OCI-LY3 (cell line): ENCODE data around the gene CCDC9B.

Source experiments
- H2AFZ ChIP-seq: fragments of 200-600, 300-600 bp; shearing (Covaris generic); 2 replicates; pipeline ENCODE4 v1.6.0; 2014; ENCODE audit warnings: antibody characterized with exemption, low read depth, low read length
- H3K27ac ChIP-seq: fragments of 200-600, 300-600 bp; sonication (generic); 2 replicates; pipeline ENCODE4 v1.5.1; 2014; ENCODE audit warnings: mild to moderate bottlenecking, low read length, moderate library complexity, mixed read lengths
- H3K27me3 ChIP-seq: fragments of 200-600, 300-600 bp; sonication (generic); 2 replicates; pipeline ENCODE4 v1.6.1; 2014; ENCODE audit warnings: low read depth, low read length, mixed read lengths
- H3K36me3 ChIP-seq: fragments of 200-600, 300-600 bp; sonication (generic); replicated peaks from 2 replicates; pipeline ENCODE3; 2014; ENCODE audit warnings: low read depth, low read length, mixed read lengths
- H3K4me1 ChIP-seq: fragments of 300-600, 200-600 bp; sonication (generic); 2 replicates; pipeline ENCODE4 v1.6.1; 2014; ENCODE audit warnings: low read length, mixed read lengths
- H3K4me2 ChIP-seq: fragments of 200-600, 300-600 bp; sonication (generic); 2 replicates; pipeline ENCODE4 v1.6.1; 2014; ENCODE audit warnings: low read length, mixed read lengths
- H3K4me3 ChIP-seq: fragments of 300-600, 200-600 bp; sonication (generic); 2 replicates; pipeline ENCODE4 v1.5.1; 2014; ENCODE audit warnings: antibody characterized with exemption, mild to moderate bottlenecking, low read length, moderate library complexity
- H3K79me2 ChIP-seq: fragments of 300-600, 200-600 bp; shearing (Covaris generic); 2 replicates; pipeline ENCODE4 v1.6.1; 2014; ENCODE audit warnings: mild to moderate bottlenecking, low read length, mixed read lengths
- H3K9ac ChIP-seq: fragments of 300-600, 200-600 bp; shearing (Covaris generic); 2 replicates; pipeline ENCODE4 v1.6.0; 2014; ENCODE audit warnings: mild to moderate bottlenecking, low read length, moderate library complexity
- H3K9me3 ChIP-seq: fragments of 200-600, 300-600 bp; shearing (Covaris generic); 2 replicates; pipeline ENCODE4 v1.6.1; 2014; ENCODE audit warnings: low read length, mixed read lengths; ENCODE audit not compliant: insufficient read depth
- H4K20me1 ChIP-seq: fragments of 200-600, 300-600 bp; sonication (generic); 2 replicates; pipeline ENCODE4 v1.6.1; 2016; ENCODE audit warnings: low read length, mixed read lengths; ENCODE audit not compliant: insufficient read depth
- CTCF ChIP-seq: fragments of 200-600, 300-600 bp; sonication (generic); IDR thresholded peaks from 2 replicates; pipeline ENCODE4 v1.5.1; 2014; ENCODE audit warnings: antibody characterized with exemption, low read length, low read depth
- EZH2phosphoT487 ChIP-seq: fragments of 200-600 bp; shearing (Covaris generic); IDR thresholded peaks from 2 replicates; pipeline ENCODE4 v1.6.1; 2018; ENCODE audit warnings: antibody characterized with exemption, mixed run types, low read depth

The CCDC9B gene

DNA sequence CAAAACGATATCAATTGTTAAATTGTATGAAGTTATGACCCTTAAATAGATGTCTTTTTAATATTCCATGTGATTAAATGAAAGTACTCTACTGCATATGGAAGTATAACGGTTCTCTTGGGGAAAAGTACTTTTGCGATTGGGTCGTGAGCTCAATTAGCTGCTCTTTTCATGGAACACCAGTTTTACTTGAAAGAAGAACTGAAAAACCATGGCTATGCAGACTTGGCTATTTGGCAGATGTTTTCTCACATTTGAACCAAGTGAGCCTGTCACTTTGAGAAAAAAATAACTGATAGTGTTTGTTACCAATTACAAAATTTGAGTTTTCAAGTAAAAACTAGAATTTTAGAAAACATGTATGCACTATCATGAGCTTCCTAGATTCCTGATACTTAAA is 23.2 kb downstream of the CCDC9B start:
- H3K79me2 ChIP-seq = no peaks in the 10 kb centered on the region
- peaks cover 22% of the 10 kb centered on the region for H3K27me3 ChIP-seq
- peak overlapping the region; percentile 50 for H3K4me3 ChIP-seq
- TF ChIP-seq CTCF = no peak
- H3K9me3 ChIP-seq = no peaks in the 10 kb centered on the region
- peak overlapping the region; percentile 32 for H3K27ac ChIP-seq
- 0 out of 2 replicates have a peak overlapping the region, but pooled peaks have one; percentile 9 for H3K9ac ChIP-seq
- H3K4me2 ChIP-seq = peak overlapping the region; percentile 74
- H2AFZ ChIP-seq = no peak overlapping the region
- peaks cover 36% of the 10 kb centered on the region for H3K4me1 ChIP-seq
- H3K36me3 ChIP-seq = no peaks in the 10 kb centered on the region
- H4K20me1 ChIP-seq = no peaks in the 10 kb centered on the region

DNA sequence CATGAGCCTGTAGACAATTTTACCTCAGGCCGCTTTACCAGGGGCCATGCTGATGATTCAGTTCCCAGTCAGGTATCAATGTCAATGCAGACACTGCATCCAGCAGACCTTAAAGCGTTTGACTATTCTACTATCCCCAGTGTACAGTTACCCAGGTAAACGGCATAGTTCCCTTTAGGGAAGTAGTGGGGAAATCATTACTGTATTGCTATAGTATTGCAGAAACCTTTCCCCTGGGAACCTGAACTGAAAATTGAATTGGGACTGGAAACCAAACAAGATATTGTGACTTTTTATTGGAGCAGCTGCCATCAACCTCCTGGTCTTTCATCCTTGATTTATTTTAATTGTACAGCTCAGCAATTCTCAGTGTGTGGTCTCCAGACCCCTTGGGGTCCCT is 23.8 kb downstream of the CCDC9B start:
- no peaks in the 10 kb centered on the region for H3K79me2 ChIP-seq
- H3K4me3 ChIP-seq = peak overlapping the region; percentile 50
- H3K27me3 ChIP-seq = peaks cover 29% of the 10 kb centered on the region
- no peaks in the 10 kb centered on the region for H3K9me3 ChIP-seq
- H3K36me3 ChIP-seq = no peaks in the 10 kb centered on the region
- TF ChIP-seq EZH2phosphoT487 (no peak), CTCF (no peak)
- H3K27ac ChIP-seq = peak overlapping the region; percentile 32
- H3K4me1 ChIP-seq = peaks cover 33% of the 10 kb centered on the region
- H3K4me2 ChIP-seq = peak overlapping the region; percentile 74
- no peak overlapping the region for H3K9ac ChIP-seq
- H2AFZ ChIP-seq = no peak overlapping the region
- H4K20me1 ChIP-seq = no peaks in the 10 kb centered on the region

DNA sequence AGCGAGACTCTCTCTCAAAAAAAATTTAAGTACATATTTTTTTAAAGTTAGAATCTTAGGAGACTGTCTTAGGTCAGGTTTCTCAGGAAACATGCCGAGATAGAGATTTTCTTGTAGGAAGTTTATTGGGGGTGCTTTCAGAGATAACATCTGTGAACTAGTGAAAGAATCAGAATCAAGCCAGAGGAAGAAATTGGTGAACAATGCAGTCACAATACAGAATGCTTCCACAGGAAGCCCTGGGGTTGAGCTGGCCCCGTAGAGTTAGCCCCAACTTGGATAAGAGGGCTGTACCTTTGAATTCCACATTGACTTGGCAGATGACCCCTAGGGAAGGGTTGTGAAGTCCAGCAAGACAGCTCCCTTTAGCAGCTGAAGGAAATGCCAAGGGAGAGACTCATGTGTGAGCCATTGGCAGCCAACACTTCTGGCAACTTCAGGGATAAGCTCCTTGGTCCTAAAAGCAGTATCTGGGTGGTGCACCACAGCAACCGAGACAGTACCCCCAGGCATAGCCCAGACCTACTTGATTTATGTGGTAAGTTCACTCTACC is 25.9 kb downstream of the CCDC9B start:
- Histone ChIP-seq H3K4me3 (no peak overlapping the region), H3K79me2 (no peaks in the 10 kb centered on the region), H3K9ac (no peak overlapping the region), H4K20me1 (no peaks in the 10 kb centered on the region), H3K4me2 (no peak overlapping the region), H3K9me3 (no peaks in the 10 kb centered on the region), H3K36me3 (no peaks in the 10 kb centered on the region), H3K27me3 (peaks cover 36% of the 10 kb centered on the region), H3K27ac (no peak overlapping the region), H3K4me1 (peaks cover 31% of the 10 kb centered on the region), H2AFZ (no peak overlapping the region)
- TF ChIP-seq EZH2phosphoT487 (no peak), CTCF (no peak)

GRCh38 chr15:40313531-40314398 is 27.0 kb downstream of the CCDC9B start:
- Histone ChIP-seq H3K79me2 (no peaks in the 10 kb centered on the region), H4K20me1 (no peaks in the 10 kb centered on the region), H3K36me3 (no peaks in the 10 kb centered on the region), H3K4me1 (peaks cover 42% of the 10 kb centered on the region), H3K27me3 (peaks cover 36% of the 10 kb centered on the region), H3K9ac (no peak overlapping the region), H2AFZ (no peak overlapping the region), H3K9me3 (no peaks in the 10 kb centered on the region), H3K4me3 (no peak overlapping the region), H3K27ac (no peak overlapping the region), H3K4me2 (peak overlapping the region; percentile 19)
- no peak for TF ChIP-seq EZH2phosphoT487
- no peak for TF ChIP-seq CTCF
